Measurements from ENCODE around the gene SERPINB1.
"Not testable (repeated sequence)": the region's sequence is repeated elsewhere in the genome, so short reads cannot be mapped to it uniquely, and the experiment has no call there.

GRCh38 chr6:2853378-2853768, 11.7 kb upstream of the SERPINB1 start:
- not testable (repeated sequence) for TF ChIP-seq CTCF (IDR thresholded peaks at IDR 0.05); RCOR1 (IDR thresholded peaks at IDR 0.05; ENCODE audit: low read depth, low read length); POLR2A (IDR thresholded peaks at IDR 0.05; ENCODE audit: low read length); ZSCAN20 (CRISPR knock-in tag; IDR thresholded peaks at IDR 0.05); ESRRA (IDR thresholded peaks at IDR 0.05; ENCODE audit: borderline replicate concordance, low read length); REST (IDR thresholded peaks at IDR 0.05); CBX2 (IDR thresholded peaks at IDR 0.05; ENCODE audit: borderline replicate concordance, low read depth); USF2 (IDR thresholded peaks at IDR 0.05); RFX5 (IDR thresholded peaks at IDR 0.05); JUNB (IDR thresholded peaks at IDR 0.05); FOSL2 (IDR thresholded peaks at IDR 0.05); FOSL2 (CRISPR knock-in tag; IDR thresholded peaks at IDR 0.05); POLR2AphosphoS2 (conservative IDR thresholded peaks at IDR 0.05; ENCODE audit: low read length); MAX (IDR thresholded peaks at IDR 0.05)

All from A549 (cell line).